GM19023 (cell line): ENCODE measurements around the gene NRCAM.
"Not testable (repeated sequence)": the region's sequence is repeated elsewhere in the genome, so short reads cannot be mapped to it uniquely, and the experiment has no call there.

Experiments
- ATAC-seq: cut with Tn5 transposase; IDR thresholded peaks from one replicate; pipeline ENCODE4 v1.9.1; 2021; ENCODE audit warnings: mild to moderate bottlenecking, moderate library complexity; ENCODE audit not compliant: unreplicated experiment

NRCAM gene

GRCh38 chr7:108348913-108349312 is 107.3 kb downstream of the NRCAM start:
- ATAC-seq: no peak

- no peak for ATAC-seq
These were observed 108.6 kb downstream of the NRCAM start for GRCh38 chr7:108347616-108348015.

- no peak for ATAC-seq
These were observed 110.4 kb downstream of the NRCAM start for GRCh38 chr7:108345710-108346336.

- no peak for ATAC-seq
These were observed 115.3 kb downstream of the NRCAM start for GRCh38 chr7:108340856-108341411.

GRCh38 chr7:108340406-108340805 is 115.8 kb downstream of the NRCAM start:
- not testable (repeated sequence) for ATAC-seq

- no peak for ATAC-seq
These were observed 120.8 kb downstream of the NRCAM start for GRCh38 chr7:108335269-108335918.

- ATAC-seq: no peak
These were observed 123.3 kb downstream of the NRCAM start for GRCh38 chr7:108332937-108333336.

GRCh38 chr7:108331971-108332370 is 124.3 kb downstream of the NRCAM start:
- no peak for ATAC-seq

- no peak for ATAC-seq
These were observed 126.0 kb downstream of the NRCAM start for GRCh38 chr7:108330227-108330626.

- ATAC-seq: no peak
These were observed 126.7 kb downstream of the NRCAM start for GRCh38 chr7:108329514-108329913.

GRCh38 chr7:108328174-108328651 is 128.0 kb downstream of the NRCAM start:
- ATAC-seq: peak; percentile 56

- no peak for ATAC-seq
These were observed 128.9 kb downstream of the NRCAM start for GRCh38 chr7:108327353-108327752.

GRCh38 chr7:108326938-108327337 is 129.3 kb downstream of the NRCAM start:
- no peak for ATAC-seq

GRCh38 chr7:108324053-108325038 is 131.9 kb downstream of the NRCAM start:
- ATAC-seq: no peak

GRCh38 chr7:108322925-108323832 is 133.1 kb downstream of the NRCAM start:
- no peak for ATAC-seq

GRCh38 chr7:108322046-108322445 is 134.2 kb downstream of the NRCAM start:
- ATAC-seq: no peak

- no peak for ATAC-seq
These were observed 134.9 kb downstream of the NRCAM start for GRCh38 chr7:108321359-108321758.

GRCh38 chr7:108316708-108317107 is 139.5 kb downstream of the NRCAM start:
- no peak for ATAC-seq

GRCh38 chr7:108314551-108314950 is 141.7 kb downstream of the NRCAM start:
- ATAC-seq: no peak

- no peak for ATAC-seq
These were observed 142.2 kb downstream of the NRCAM start for GRCh38 chr7:108314049-108314448.
